Endothelial cell of umbilical vein (primary cell): ENCODE measurements around the gene EPB41L4B. TPM values are rescaled to one million over a fixed set of nuclear protein-coding genes. Genes with fewer than 3 reads are reported as not detected.

Experiments
- BruUV-seq: library from RNA; stranded (reverse); fragments of 400-500 nt; replicated peaks from 2 replicates; lab custom pipeline; 2021; lab: Mats Ljungman, UMichigan
- CTCF ChIA-PET: fragments of 300-600, 350-600 bp; sonication (Branson Sonifier 250); formaldehyde crosslinking; loops from one replicate; lab custom pipeline; 2021; ENCODE audit warnings: antibody characterized with exemption, inconsistent platforms; lab: Charles Lee
- POLR2A ChIA-PET: fragments of 300-600, 350-600 bp; sonication (Branson Sonifier 250); formaldehyde crosslinking; loops from one replicate; lab custom pipeline; 2021; ENCODE audit warnings: antibody characterized with exemption, inconsistent platforms; lab: Charles Lee
- DNase-seq: peaks from one replicate; pipeline ENCODE4 v3.0.0-alpha.2; 2011; ENCODE audit warnings: low read depth, low spot score
- FAIRE-seq: peaks from 2 replicates; lab custom pipeline; 2011; peaks lifted over from hg19 to GRCh38; lab: Jason Lieb, UNC
- H2AFZ ChIP-seq: 2 replicates; pipeline ENCODE4 v1.6.0; 2012; ENCODE audit warnings: low read depth, low read length, control low read depth, inconsistent platforms
- H3K27ac ChIP-seq: 2 replicates; pipeline ENCODE4 v1.5.1; 2011; ENCODE audit warnings: low read depth, mild to moderate bottlenecking, control low read depth, low read length, moderate library complexity; ENCODE audit not compliant: insufficient read depth
- H3K27me3 ChIP-seq, 2 experiments: 2 replicates each; pipeline versions ENCODE4 v1.6.0 to v1.6.1; 2011; ENCODE audit warnings: low read length in 2 of 2, mixed read lengths in 1 of 2; ENCODE audit not compliant: control insufficient read depth in 2 of 2, insufficient read depth in 2 of 2
- H3K36me3 ChIP-seq, 2 experiments: 2 replicates in 1 of 2; 3 replicates in 1 of 2; pipeline ENCODE4 v1.5.1; 2011; ENCODE audit warnings: low read length in 2 of 2, mild to moderate bottlenecking in 1 of 2, moderate library complexity in 1 of 2; ENCODE audit not compliant: control insufficient read depth in 2 of 2, insufficient read depth in 2 of 2; ENCODE audit errors: extremely low read depth in 1 of 2
- H3K4me1 ChIP-seq: 3 replicates; pipeline ENCODE4 v1.5.1; 2011; ENCODE audit warnings: mild to moderate bottlenecking, low read length; ENCODE audit not compliant: control insufficient read depth, insufficient read depth; ENCODE audit errors: extremely low read depth
- H3K4me2 ChIP-seq: 2 replicates; pipeline ENCODE4 v1.6.1; 2011; ENCODE audit warnings: low read length, control low read depth, mixed read lengths; ENCODE audit not compliant: insufficient read depth
- H3K4me3 ChIP-seq, 3 experiments: fragments of 200-600 bp in 1 of 3; sonication (generic), shearing (Covaris generic) in 1 of 3; replicated peaks in 1 of 3; 2 replicates each; pipeline ENCODE4 v1.5.1; 2011 to 2016; ENCODE audit warnings: control low read depth in 3 of 3, low read length in 3 of 3, mild to moderate bottlenecking in 2 of 3, inconsistent platforms in 1 of 3, low read depth in 1 of 3, moderate library complexity in 1 of 3; ENCODE audit not compliant: insufficient read depth in 1 of 3
- H3K79me2 ChIP-seq: 2 replicates; pipeline ENCODE4 v1.6.0; 2012; ENCODE audit warnings: low read length, inconsistent platforms; ENCODE audit not compliant: control insufficient read depth, insufficient read depth
- H3K9ac ChIP-seq: replicated peaks from 2 replicates; pipeline ENCODE3; 2011; ENCODE audit warnings: low read length, control low read depth; ENCODE audit not compliant: insufficient read depth; ENCODE audit errors: extremely low read depth
- H3K9me1 ChIP-seq: replicated peaks from 3 replicates; pipeline ENCODE4 v1.6.0; 2011; ENCODE audit warnings: mild to moderate bottlenecking, low read length; ENCODE audit not compliant: control insufficient read depth, insufficient read depth; ENCODE audit errors: extremely low read depth
- H3K9me3 ChIP-seq: replicated peaks from 2 replicates; pipeline ENCODE4 v1.5.1; 2012; ENCODE audit warnings: low read length, inconsistent platforms; ENCODE audit not compliant: control insufficient read depth, insufficient read depth
- H4K20me1 ChIP-seq: replicated peaks from 2 replicates; pipeline ENCODE3; 2011; ENCODE audit warnings: mild to moderate bottlenecking, low read length; ENCODE audit not compliant: control insufficient read depth, insufficient read depth; ENCODE audit errors: extremely low read depth
- CTCF ChIP-seq, 2 donors: IDR thresholded peaks; 1 replicate in 1 of 2; 2 replicates in 1 of 2; pipeline ENCODE4 v1.5.1; 2011; ENCODE audit warnings: low read length in 2 of 2, mild to moderate bottlenecking in 2 of 2, moderate library complexity in 2 of 2, control low read depth in 1 of 2, inconsistent platforms in 1 of 2, low read depth in 1 of 2; ENCODE audit not compliant: insufficient read depth in 1 of 2; ENCODE audit errors: extremely low read depth in 1 of 2
- EZH2 ChIP-seq: IDR thresholded peaks from 2 replicates; pipeline ENCODE4 v1.6.1; 2012; ENCODE audit warnings: borderline replicate concordance, low read depth, mild to moderate bottlenecking, moderate library complexity, low read length, inconsistent platforms; ENCODE audit not compliant: severe bottlenecking
- FOS ChIP-seq: IDR thresholded peaks from 2 replicates; pipeline ENCODE4 v1.6.1; 2011; ENCODE audit warnings: mild to moderate bottlenecking, low read length, moderate library complexity, borderline replicate concordance; ENCODE audit not compliant: insufficient read depth
- GATA2 ChIP-seq: IDR thresholded peaks from 2 replicates; pipeline ENCODE4 v1.7.0; 2011; ENCODE audit warnings: low read depth, mild to moderate bottlenecking, moderate library complexity, mixed read lengths, low read length; ENCODE audit not compliant: insufficient read length, insufficient read depth
- JUN ChIP-seq: IDR thresholded peaks from 2 replicates; pipeline ENCODE4 v1.6.1; 2011; ENCODE audit warnings: borderline replicate concordance, low read depth; ENCODE audit not compliant: insufficient read length, insufficient read depth
- MAX ChIP-seq: IDR thresholded peaks from 2 replicates; pipeline ENCODE4 v1.6.1; 2011; ENCODE audit not compliant: insufficient read depth, insufficient read length
- MYC ChIP-seq: IDR thresholded peaks from one replicate; pipeline ENCODE4 v1.6.1; 2011; ENCODE audit warnings: mild to moderate bottlenecking, low read depth, low read length
- POLR2A ChIP-seq: IDR thresholded peaks from 2 replicates; pipeline ENCODE4 v1.6.1; 2012; ENCODE audit warnings: low read depth, mild to moderate bottlenecking, control low read depth, low read length
- POLR2AphosphoS5 ChIP-seq: IDR thresholded peaks from 2 replicates; pipeline ENCODE4 v1.6.1; 2012; ENCODE audit warnings: low read depth, mild to moderate bottlenecking, control low read depth, low read length, moderate library complexity; ENCODE audit not compliant: insufficient read depth
- dilution Hi-C: fragments of 300-500 bp; cut with MboI; formaldehyde crosslinking; loops from one replicate; pipeline ENCODE4 v1.15.0; 2019; ENCODE audit warnings: low sequenced_read_pairs; ENCODE audit not compliant: extremely low pct_ligation_motif_present
- intact Hi-C: fragments of 100-400 bp; cut with micrococcal nuclease; formaldehyde crosslinking; loops from one replicate; pipeline ENCODE4 v1.10.0; 2022
- polyA plus RNA-seq, 4 experiments: library from polyadenylated mRNA; depleted of rRNA in 3 of 4; stranded (reverse) in 3 of 4; unstranded in 1 of 4; fragments of >200 nt; gene quantifications; 2 replicates each; pipeline versions ENCODE4 v1.2.1 to v1.2.3, GENCODE V29; 2011 to 2012; ENCODE audit warnings: missing spikeins in 1 of 4
- total RNA-seq: library from RNA; stranded (reverse); gene quantifications from 2 replicates; pipeline ENCODE4 v1.2.3, GENCODE V29; 2021

Gene EPB41L4B
- total and polyA plus RNA-seq, 2 donors (not counting 3 experiments of a cell fraction or from before 2014, with no cell fraction given): 0.10 to 0.15 TPM

GRCh38 chr9:109230277-109230676 lies 90.6 kb downstream of the EPB41L4B start:
- intact Hi-C loops: no loop called here

More at GRCh38 chr9:109230277-109230676, 90.6 kb downstream of the EPB41L4B start:
- Histone ChIP-seq H3K9me1 (no peaks in the 10 kb centered on the region), H2AFZ (no peak overlapping the region), H3K79me2 (no peaks in the 10 kb centered on the region), H3K4me1 (no peaks in the 10 kb centered on the region), H4K20me1 (no peaks in the 10 kb centered on the region), H3K27me3 (peaks cover 8 to 9% of the 10 kb centered on the region in 2 experiments), H3K4me3 (no peak overlapping the region), H3K36me3 (no peaks in the 10 kb centered on the region), H3K9me3 (no peaks in the 10 kb centered on the region), H3K27ac (no peak overlapping the region), H3K4me2 (no peak overlapping the region), H3K9ac (no peak overlapping the region)
- POLR2A ChIA-PET: no interaction called here
- no peak for DNase-seq
- dilution Hi-C loops: no loop called here
- CTCF ChIA-PET: interaction anchor here (0.8 to 1.4 kb wide), 3 partner anchors 8 to 13 kb away, joined by 3 to 4 read pairs (median 3); no protein-coding TSS in a partner anchor
- no peak for FAIRE-seq
- BruUV-seq: no TSS peak
- no peak for TF ChIP-seq POLR2A
- TF ChIP-seq EZH2: no peak
- no peak for TF ChIP-seq GATA2
- TF ChIP-seq FOS: no peak
- no peak for TF ChIP-seq MAX
- TF ChIP-seq JUN: no peak
- TF ChIP-seq POLR2AphosphoS5: no peak
- no peak for TF ChIP-seq CTCF (IDR thresholded peaks at IDR 0.05; ENCODE audit: extremely low read depth in 1 of 2, insufficient read depth in 1 of 2, low read depth in 1 of 2, low read length in 2 of 2)
- no peak for TF ChIP-seq MYC
